IMR-90 (cell line): ENCODE data around the gene IREB2. TPM values are rescaled to one million over a fixed set of nuclear protein-coding genes. Genes with fewer than 3 reads are reported as not detected.

Experiments used
- ATAC-seq: fragments of 200-7000 bp; cut with Tn5 transposase; 2 replicates; pipeline ENCODE4 v1.9.1; 2020; ENCODE audit warnings: low read depth, mild to moderate bottlenecking, moderate library complexity
- BruUV-seq: library from RNA; stranded (reverse); fragments of 400-500 nt; replicated peaks from 2 replicates; lab custom pipeline; 2021; lab: Mats Ljungman, UMichigan
- CTCF ChIA-PET: fragments of 300-600 bp; formaldehyde crosslinking; extraction: SDS; loops from one replicate; lab custom pipeline; 2021; ENCODE audit warnings: antibody characterized with exemption; lab: Yijun Ruan, JAX
- POLR2A ChIA-PET: fragments of 300-600 bp; sonication (Branson Sonifier 250); formaldehyde crosslinking; loops from one replicate; lab custom pipeline; 2022; ENCODE audit warnings: antibody characterized with exemption; ENCODE audit not compliant: unreplicated experiment; lab: Charles Lee
- DNase-seq: peaks from one replicate; pipeline ENCODE4 v3.0.0; 2013
- H2AFZ ChIP-seq: replicated peaks from 2 replicates; pipeline ENCODE3; 2013; ENCODE audit warnings: low read length, mild to moderate bottlenecking; ENCODE audit not compliant: poor library complexity
- H2AK5ac ChIP-seq: 2 replicates; pipeline ENCODE4 v1.6.1; 2013; ENCODE audit warnings: low read depth, low read length, inconsistent platforms
- H2AK9ac ChIP-seq: replicated peaks from 2 replicates; pipeline ENCODE3; 2013; ENCODE audit warnings: mild to moderate bottlenecking, low read depth, low read length, moderate library complexity; ENCODE audit not compliant: poor library complexity
- H2BK120ac ChIP-seq: 2 replicates; pipeline ENCODE4 v1.6.1; 2013; ENCODE audit warnings: low read depth, low read length, inconsistent platforms
- H2BK15ac ChIP-seq: 3 replicates; pipeline ENCODE4 v1.6.1; 2013; ENCODE audit warnings: low read depth, low read length, inconsistent platforms
- H2BK20ac ChIP-seq: 2 replicates; pipeline ENCODE4 v1.6.1; 2013; ENCODE audit warnings: low read depth, mild to moderate bottlenecking, inconsistent platforms, low read length, moderate library complexity
- H2BK5ac ChIP-seq: 2 replicates; pipeline ENCODE4 v1.6.1; 2013; ENCODE audit warnings: mild to moderate bottlenecking, low read depth, low read length, inconsistent platforms; ENCODE audit not compliant: poor library complexity, severe bottlenecking
- H3K14ac ChIP-seq: replicated peaks from 2 replicates; pipeline ENCODE4 v1.6.1; 2013; ENCODE audit warnings: low read depth, low read length, inconsistent platforms
- H3K18ac ChIP-seq: 2 replicates; pipeline ENCODE4 v1.6.1; 2013; ENCODE audit warnings: low read depth, low read length, control low read depth
- H3K23ac ChIP-seq: 2 replicates; pipeline ENCODE4 v1.6.1; 2013; ENCODE audit warnings: low read depth, low read length, inconsistent platforms
- H3K27ac ChIP-seq: 2 replicates; pipeline ENCODE4 v1.5.1; 2013; ENCODE audit warnings: mild to moderate bottlenecking, control low read depth, low read length; ENCODE audit not compliant: insufficient read depth
- H3K27me3 ChIP-seq: 2 replicates; pipeline ENCODE4 v1.6.1; 2013; ENCODE audit warnings: low read length; ENCODE audit not compliant: control insufficient read depth, insufficient read depth
- H3K36me3 ChIP-seq: 2 replicates; pipeline ENCODE4 v1.6.1; 2013; ENCODE audit warnings: low read length, mixed read lengths; ENCODE audit not compliant: control insufficient read depth, insufficient read depth
- H3K4ac ChIP-seq: 2 replicates; pipeline ENCODE4 v1.6.1; 2013; ENCODE audit warnings: low read depth, low read length, inconsistent platforms
- H3K4me1 ChIP-seq: 2 replicates; pipeline ENCODE4 v1.6.1; 2013; ENCODE audit warnings: low read length, mixed read lengths; ENCODE audit not compliant: control insufficient read depth, insufficient read depth
- H3K4me2 ChIP-seq: 2 replicates; pipeline ENCODE4 v1.6.1; 2013; ENCODE audit warnings: low read depth, mild to moderate bottlenecking, control low read depth, low read length, moderate library complexity
- H3K4me3 ChIP-seq: 2 replicates; pipeline ENCODE4 v1.5.1; 2013; ENCODE audit warnings: low read depth, mild to moderate bottlenecking, control low read depth, low read length, moderate library complexity; ENCODE audit not compliant: insufficient read depth
- H3K56ac ChIP-seq: 2 replicates; pipeline ENCODE4 v1.6.1; 2013; ENCODE audit warnings: low read length, inconsistent platforms; ENCODE audit not compliant: insufficient read depth; ENCODE audit errors: extremely low read depth
- H3K79me1 ChIP-seq, 2 experiments: 2 replicates each; pipeline ENCODE4 v1.6.1; 2013; ENCODE audit warnings: low read length in 2 of 2, inconsistent platforms in 1 of 2, low read depth in 1 of 2
- H3K9ac ChIP-seq: 2 replicates; pipeline ENCODE4 v1.6.1; 2013; ENCODE audit warnings: low read depth, low read length, control low read depth
- H3K9me1 ChIP-seq: 2 replicates; pipeline ENCODE4 v1.6.1; 2013; ENCODE audit warnings: low read length, inconsistent platforms; ENCODE audit not compliant: insufficient read depth
- H3K9me3 ChIP-seq: 2 replicates; pipeline ENCODE4 v1.6.1; 2013; ENCODE audit warnings: low read length; ENCODE audit not compliant: control insufficient read depth, insufficient read depth
- H4K20me1 ChIP-seq: 2 replicates; pipeline ENCODE4 v1.6.1; 2013; ENCODE audit warnings: low read length, inconsistent platforms; ENCODE audit not compliant: insufficient read depth
- H4K5ac ChIP-seq: 2 replicates; pipeline ENCODE4 v1.6.1; 2013; ENCODE audit warnings: mild to moderate bottlenecking, low read depth, low read length, control low read depth
- H4K8ac ChIP-seq, 2 experiments: 2 replicates each; pipeline ENCODE4 v1.6.1; 2013; ENCODE audit warnings: low read depth in 2 of 2, low read length in 2 of 2, control low read depth in 1 of 2, inconsistent platforms in 1 of 2
- H4K91ac ChIP-seq: 2 replicates; pipeline ENCODE4 v1.6.1; 2013; ENCODE audit warnings: low read depth, low read length, inconsistent platforms; ENCODE audit not compliant: insufficient read depth
- BHLHE40 ChIP-seq: fragments of 150-350 bp; IDR thresholded peaks from 2 replicates; pipeline ENCODE4 v1.6.1; 2016; ENCODE audit warnings: mild to moderate bottlenecking, low read depth, low read length
- CEBPB ChIP-seq: IDR thresholded peaks from 2 replicates; pipeline ENCODE4 v1.6.1; 2012; ENCODE audit warnings: low read depth, low read length, improper control_type of control experiment
- CHD1 ChIP-seq: IDR thresholded peaks from 2 replicates; pipeline ENCODE4 v1.6.1; 2012; ENCODE audit warnings: low read depth, low read length, improper control_type of control experiment
- FOS ChIP-seq: fragments of 150-350 bp; IDR thresholded peaks from 2 replicates; pipeline ENCODE4 v1.6.1; 2016; ENCODE audit warnings: low read depth, low read length
- MAFK ChIP-seq: IDR thresholded peaks from 2 replicates; pipeline ENCODE4 v1.6.1; 2012; ENCODE audit warnings: low read depth, low read length, improper control_type of control experiment
- MAZ ChIP-seq: IDR thresholded peaks from 2 replicates; pipeline ENCODE4 v1.6.1; 2012; ENCODE audit warnings: low read depth, mild to moderate bottlenecking, low read length, improper control_type of control experiment, moderate library complexity, borderline replicate concordance
- MXI1 ChIP-seq: IDR thresholded peaks from 2 replicates; pipeline ENCODE4 v1.6.1; 2012; ENCODE audit warnings: low read depth, mild to moderate bottlenecking, low read length, moderate library complexity, borderline replicate concordance
- NFE2L2 ChIP-seq: fragments of 150-350 bp; IDR thresholded peaks from 2 replicates; pipeline ENCODE4 v1.6.1; 2016; ENCODE audit warnings: low read depth, mild to moderate bottlenecking, low read length
- POLR2A ChIP-seq: IDR thresholded peaks from 2 replicates; pipeline ENCODE4 v1.6.1; 2012; ENCODE audit warnings: mild to moderate bottlenecking, low read depth, low read length
- RAD21 ChIP-seq: IDR thresholded peaks from 2 replicates; pipeline ENCODE4 v1.6.1; 2012; ENCODE audit warnings: low read length, improper control_type of control experiment
- RCOR1 ChIP-seq: IDR thresholded peaks from 2 replicates; pipeline ENCODE4 v1.6.1; 2012; ENCODE audit warnings: mild to moderate bottlenecking, low read length, improper control_type of control experiment; ENCODE audit not compliant: insufficient replicate concordance
- RFX5 ChIP-seq: IDR thresholded peaks from 2 replicates; pipeline ENCODE4 v1.8.0; 2012; ENCODE audit warnings: low read depth, mild to moderate bottlenecking, low read length, moderate library complexity
- SMC3 ChIP-seq: fragments of 150-350 bp; IDR thresholded peaks from 2 replicates; pipeline ENCODE4 v1.6.1; 2016; ENCODE audit warnings: low read depth, mild to moderate bottlenecking, antibody characterized with exemption, low read length, moderate library complexity
- WGBS, 2 experiments: methylation state at CpG; one replicate each; pipeline versions ENCODE4 v1.1.5 to v1.1.7; 2013; ENCODE audit warnings: missing lambda C conversion rate in 2 of 2; ENCODE audit not compliant: insufficient read length in 1 of 2; ENCODE audit errors: extremely low coverage in 2 of 2; 5-methylcytosine and 5-hydroxymethylcytosine counted together
- dilution Hi-C: fragments of 300-500 bp; cut with HindIII; formaldehyde crosslinking; loops from one replicate; pipeline ENCODE4 v1.14.3; 2018; ENCODE audit warnings: low sequenced_read_pairs; ENCODE audit not compliant: unreplicated experiment
- in situ Hi-C: fragments of 300-500 bp; cut with MboI; formaldehyde crosslinking; loops from 3 replicates; pipeline ENCODE4 v1.14.3; 2019; ENCODE audit warnings: low sequenced_read_pairs, inconsistent platforms, mixed read lengths
- intact Hi-C: fragments of 100-400 bp; cut with micrococcal nuclease; formaldehyde crosslinking; loops from 2 replicates; pipeline ENCODE4 v1.10.0; 2022
- polyA plus RNA-seq, 3 experiments: library from polyadenylated mRNA; depleted of rRNA; stranded (reverse); fragments of >200 nt; gene quantifications; 2 replicates each; pipeline ENCODE4 v1.2.3, GENCODE V29; 2012; ENCODE audit warnings: low replicate concordance in 1 of 3
- total RNA-seq: library from RNA; depleted of rRNA; stranded (reverse); fragments of >200 nt; gene quantifications from 2 replicates; pipeline ENCODE4 v1.2.3, GENCODE V29; 2012
- TF ChIP-seq, protein P1 (sequence below): fragments of 150-350 bp; IDR thresholded peaks from 2 replicates; pipeline ENCODE4 v1.6.1; 2017; ENCODE audit warnings: mild to moderate bottlenecking, antibody characterized with exemption, low read length, low read depth
- TF ChIP-seq, protein P2 (sequence below): conservative IDR thresholded peaks from 2 replicates; pipeline ENCODE4 v1.5.1; 2012; ENCODE audit warnings: mild to moderate bottlenecking, low read depth, low read length, improper control_type of control experiment
- TF ChIP-seq, protein P3 (sequence below): fragments of 150-350 bp; IDR thresholded peaks from 2 replicates; pipeline ENCODE4 v1.6.1; 2016; ENCODE audit warnings: low read depth, mild to moderate bottlenecking, low read length, moderate library complexity, borderline replicate concordance

The IREB2 gene
- total and polyA plus RNA-seq, 2 of the 4 experiments (the other 2 are of a cell fraction): 12.2 to 13.5 TPM

DNA sequence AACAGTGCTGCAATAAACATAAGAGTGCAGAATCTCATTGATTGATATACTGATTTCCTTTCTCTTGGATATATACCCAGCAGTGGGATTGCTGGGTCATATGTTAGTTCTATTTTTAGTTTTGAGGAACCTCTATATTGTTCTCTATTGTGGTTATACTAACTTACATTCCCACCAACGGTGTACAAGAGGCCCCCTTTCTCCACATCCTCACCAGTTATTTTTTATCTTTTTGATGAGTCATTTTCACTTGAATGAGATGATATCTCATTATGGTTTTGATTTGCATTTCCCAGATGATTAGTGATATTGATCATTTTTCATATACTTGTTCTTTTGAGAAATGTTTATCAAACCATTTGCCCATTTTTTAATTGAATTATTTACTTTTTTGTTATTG, 12.4 kb upstream of the IREB2 start:
- Histone ChIP-seq H2AFZ (no peak overlapping the region), H3K14ac (no peak overlapping the region), H3K9ac (no peak overlapping the region), H2AK9ac (no peak overlapping the region), H4K5ac (no peak overlapping the region), H3K27me3 (peaks cover 30% of the 10 kb centered on the region), H2AK5ac (no peak overlapping the region), H3K9me1 (no peaks in the 10 kb centered on the region), H3K79me1 (no peaks in the 10 kb centered on the region), H3K4ac (no peak overlapping the region), H3K36me3 (no peaks in the 10 kb centered on the region), H2BK5ac (no peak overlapping the region), H3K9me3 (no peaks in the 10 kb centered on the region; the same call in 1 of the 2 replicates), H4K20me1 (no peaks in the 10 kb centered on the region), H3K4me1 (no peaks in the 10 kb centered on the region), H4K91ac (no peak overlapping the region), H3K4me2 (no peak overlapping the region), H2BK20ac (no peak overlapping the region), H3K27ac (no peak overlapping the region), H3K18ac (no peak overlapping the region), H4K8ac (no peak overlapping the region), H3K56ac (no peak overlapping the region), H2BK15ac (no peak overlapping the region), H2BK120ac (no peak overlapping the region), H3K4me3 (no peak overlapping the region), H3K23ac (no peak overlapping the region)
- dilution Hi-C loops: no loop called here
- DNase-seq (no peak), ATAC-seq (no peak)
- intact Hi-C loops: no loop called here
- no peak for TF ChIP-seq CEBPB
- no peak for TF ChIP-seq FOS
- no peak for TF ChIP-seq MXI1
- TF ChIP-seq, protein P1, sequence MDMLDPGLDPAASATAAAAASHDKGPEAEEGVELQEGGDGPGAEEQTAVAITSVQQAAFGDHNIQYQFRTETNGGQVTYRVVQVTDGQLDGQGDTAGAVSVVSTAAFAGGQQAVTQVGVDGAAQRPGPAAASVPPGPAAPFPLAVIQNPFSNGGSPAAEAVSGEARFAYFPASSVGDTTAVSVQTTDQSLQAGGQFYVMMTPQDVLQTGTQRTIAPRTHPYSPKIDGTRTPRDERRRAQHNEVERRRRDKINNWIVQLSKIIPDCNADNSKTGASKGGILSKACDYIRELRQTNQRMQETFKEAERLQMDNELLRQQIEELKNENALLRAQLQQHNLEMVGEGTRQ: no peak
- TF ChIP-seq BHLHE40: no peak
- TF ChIP-seq MAZ: no peak
- TF ChIP-seq, protein P2, sequence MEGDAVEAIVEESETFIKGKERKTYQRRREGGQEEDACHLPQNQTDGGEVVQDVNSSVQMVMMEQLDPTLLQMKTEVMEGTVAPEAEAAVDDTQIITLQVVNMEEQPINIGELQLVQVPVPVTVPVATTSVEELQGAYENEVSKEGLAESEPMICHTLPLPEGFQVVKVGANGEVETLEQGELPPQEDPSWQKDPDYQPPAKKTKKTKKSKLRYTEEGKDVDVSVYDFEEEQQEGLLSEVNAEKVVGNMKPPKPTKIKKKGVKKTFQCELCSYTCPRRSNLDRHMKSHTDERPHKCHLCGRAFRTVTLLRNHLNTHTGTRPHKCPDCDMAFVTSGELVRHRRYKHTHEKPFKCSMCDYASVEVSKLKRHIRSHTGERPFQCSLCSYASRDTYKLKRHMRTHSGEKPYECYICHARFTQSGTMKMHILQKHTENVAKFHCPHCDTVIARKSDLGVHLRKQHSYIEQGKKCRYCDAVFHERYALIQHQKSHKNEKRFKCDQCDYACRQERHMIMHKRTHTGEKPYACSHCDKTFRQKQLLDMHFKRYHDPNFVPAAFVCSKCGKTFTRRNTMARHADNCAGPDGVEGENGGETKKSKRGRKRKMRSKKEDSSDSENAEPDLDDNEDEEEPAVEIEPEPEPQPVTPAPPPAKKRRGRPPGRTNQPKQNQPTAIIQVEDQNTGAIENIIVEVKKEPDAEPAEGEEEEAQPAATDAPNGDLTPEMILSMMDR: no peak
- TF ChIP-seq MAFK: no peak
- no peak for TF ChIP-seq RCOR1
- TF ChIP-seq RFX5: no peak
- TF ChIP-seq RAD21: no peak
- TF ChIP-seq, protein P3, sequence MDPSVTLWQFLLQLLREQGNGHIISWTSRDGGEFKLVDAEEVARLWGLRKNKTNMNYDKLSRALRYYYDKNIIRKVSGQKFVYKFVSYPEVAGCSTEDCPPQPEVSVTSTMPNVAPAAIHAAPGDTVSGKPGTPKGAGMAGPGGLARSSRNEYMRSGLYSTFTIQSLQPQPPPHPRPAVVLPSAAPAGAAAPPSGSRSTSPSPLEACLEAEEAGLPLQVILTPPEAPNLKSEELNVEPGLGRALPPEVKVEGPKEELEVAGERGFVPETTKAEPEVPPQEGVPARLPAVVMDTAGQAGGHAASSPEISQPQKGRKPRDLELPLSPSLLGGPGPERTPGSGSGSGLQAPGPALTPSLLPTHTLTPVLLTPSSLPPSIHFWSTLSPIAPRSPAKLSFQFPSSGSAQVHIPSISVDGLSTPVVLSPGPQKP: no peak
- no peak for TF ChIP-seq CHD1
- TF ChIP-seq NFE2L2: no peak
- TF ChIP-seq SMC3: no peak
- TF ChIP-seq POLR2A: no peak
- BruUV-seq: no TSS peak
- ChIA-PET POLR2A (no interaction called here), CTCF (interaction anchor here (1.3 kb wide), 1 partner anchor 118 kb away, joined by 3 read pairs; no protein-coding TSS in a partner anchor)
- in situ Hi-C loops: loop anchor here (10.0 to 25.0 kb wide), 2 partner anchors 311 to 463 kb away; no protein-coding TSS in a partner anchor
- no CpG with 5 or more reads among the region's 1 CpG for WGBS, 2 experiments
